ENCODE data around the gene SLC10A7.

GRCh38 chr4:146292508-146292907 lies 229.2 kb downstream of the SLC10A7 start:
- TF ChIP-seq MAX (IDR thresholded peaks at IDR 0.05) (no peak), CTCF (IDR thresholded peaks at IDR 0.05; ENCODE audit: low read depth, low read length, missing input control) (no peak), SP1 (IDR thresholded peaks at IDR 0.05) (no peak), NR2F2 (IDR thresholded peaks at IDR 0.05) (no peak), ATF3 (IDR thresholded peaks at IDR 0.05) (no peak), REST (IDR thresholded peaks at IDR 0.05) (no peak), RAD21 (IDR thresholded peaks at IDR 0.05) (no peak), HNF4G (IDR thresholded peaks at IDR 0.05) (no peak), TAF1 (conservative IDR thresholded peaks at IDR 0.05) (no peak), ZBTB33 (IDR thresholded peaks at IDR 0.05) (no peak), GABPA (IDR thresholded peaks at IDR 0.05 in 1 of 2, conservative IDR thresholded peaks at IDR 0.05 in 1 of 2) (no peak)
